NT2/D1 (cell line): ENCODE measurements around the gene AK3.

ENCODE experiments used
- DNase-seq: peaks from one replicate; pipeline ENCODE4 v3.0.0-alpha.2; 2011; ENCODE audit warnings: low read depth, low spot score
- H3K27me3 ChIP-seq: 2 replicates; pipeline ENCODE4 v1.6.0; 2011; ENCODE audit warnings: mild to moderate bottlenecking; ENCODE audit not compliant: insufficient read length, insufficient read depth
- H3K36me3 ChIP-seq: 2 replicates; pipeline ENCODE4 v1.6.1; 2011; ENCODE audit warnings: mild to moderate bottlenecking, low read length, mixed read lengths; ENCODE audit not compliant: insufficient read depth, insufficient read length
- H3K4me1 ChIP-seq: 2 replicates; pipeline ENCODE4 v1.5.1; 2011; ENCODE audit not compliant: insufficient read depth, insufficient read length
- H3K4me3 ChIP-seq: 2 replicates; pipeline ENCODE4 v1.5.1; 2011; ENCODE audit warnings: low read depth; ENCODE audit not compliant: insufficient read length
- H3K9ac ChIP-seq: 2 replicates; pipeline ENCODE4 v1.6.0; 2011; ENCODE audit warnings: low read depth; ENCODE audit not compliant: insufficient read length
- H3K9me3 ChIP-seq: 2 replicates; pipeline ENCODE4 v1.5.1; 2011; ENCODE audit warnings: mild to moderate bottlenecking, low read length; ENCODE audit not compliant: insufficient read depth
- SUZ12 ChIP-seq: IDR thresholded peaks from 2 replicates; pipeline ENCODE4 v1.6.1; 2011; ENCODE audit not compliant: insufficient read length, insufficient read depth; ENCODE audit errors: extremely low read depth
- YY1 ChIP-seq: IDR thresholded peaks from 2 replicates; pipeline ENCODE4 v1.6.1; 2011; ENCODE audit not compliant: insufficient read length, insufficient read depth
- ZNF274 ChIP-seq: IDR thresholded peaks from 2 replicates; pipeline ENCODE4 v1.6.1; 2011; ENCODE audit warnings: mild to moderate bottlenecking, low read depth, low read length

The AK3 gene

DNA sequence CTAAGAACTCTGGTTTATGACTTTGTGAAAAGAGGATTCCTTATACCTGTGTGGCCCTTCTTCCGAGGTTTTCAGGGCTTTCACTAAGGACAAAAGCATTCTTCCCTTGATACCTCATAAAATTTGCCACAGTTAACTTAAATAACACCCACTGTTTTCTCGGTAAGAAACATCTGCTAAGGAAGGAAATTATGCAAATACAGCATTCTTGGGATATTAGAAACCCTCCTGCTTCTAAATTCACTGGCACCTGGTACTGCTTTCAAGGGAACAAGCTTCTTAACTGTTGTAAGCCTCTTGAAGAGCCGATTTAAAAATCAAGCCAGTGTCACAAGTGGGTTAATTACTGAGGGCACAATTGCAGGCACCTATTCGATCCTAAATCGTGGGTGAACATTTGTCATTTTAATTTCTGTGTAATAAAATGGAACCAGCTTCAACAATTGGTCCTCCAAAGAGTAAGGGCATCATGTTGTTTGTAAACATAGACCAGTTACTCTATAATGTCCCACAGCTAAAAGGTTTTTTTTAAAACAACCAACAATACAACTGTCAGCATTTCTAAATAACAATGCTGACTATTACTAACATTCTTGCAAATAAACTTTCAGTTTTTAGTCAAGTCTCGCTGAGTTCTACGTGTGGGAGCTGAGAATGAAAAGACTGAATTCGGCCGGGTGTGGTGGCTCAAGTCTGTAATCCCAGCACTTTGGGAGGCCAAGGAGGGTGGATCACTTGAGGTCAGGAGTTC, 26.6 kb downstream of the AK3 start:
- TF ChIP-seq YY1 (no peak), SUZ12 (no peak), ZNF274 (no peak)
- Histone ChIP-seq H3K4me1 (no peaks in the 10 kb centered on the region), H3K4me3 (no peak overlapping the region), H3K36me3 (peaks cover 61% of the 10 kb centered on the region), H3K27me3 (no peaks in the 10 kb centered on the region), H3K9me3 (peaks cover 6% of the 10 kb centered on the region; the same call in 1 of the 2 replicates), H3K9ac (no peak overlapping the region)
- DNase-seq, result no peak

DNA sequence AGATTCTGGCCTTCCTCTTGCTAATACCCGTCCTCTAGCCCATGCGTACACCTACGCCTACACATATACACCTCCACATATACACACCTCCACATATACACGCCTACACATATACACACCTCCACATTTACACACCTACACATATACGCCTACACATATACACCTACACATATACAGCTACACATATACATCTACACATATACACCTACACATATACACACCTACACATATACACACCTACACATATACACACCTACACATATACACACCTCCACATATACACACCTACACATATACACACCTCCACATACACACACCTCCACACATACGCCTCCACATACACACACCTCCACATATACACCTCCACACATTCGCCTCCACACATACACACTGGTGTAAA, 27.2 kb downstream of the AK3 start:
- Histone ChIP-seq H3K9ac (no peak overlapping the region), H3K4me3 (no peak overlapping the region), H3K4me1 (no peaks in the 10 kb centered on the region), H3K9me3 (peaks cover 6% of the 10 kb centered on the region; the same call in 1 of the 2 replicates), H3K36me3 (peaks cover 63% of the 10 kb centered on the region), H3K27me3 (no peaks in the 10 kb centered on the region)
- DNase-seq, result no peak
- no peak for TF ChIP-seq YY1
- TF ChIP-seq SUZ12, result no peak
- TF ChIP-seq ZNF274, result no peak

DNA sequence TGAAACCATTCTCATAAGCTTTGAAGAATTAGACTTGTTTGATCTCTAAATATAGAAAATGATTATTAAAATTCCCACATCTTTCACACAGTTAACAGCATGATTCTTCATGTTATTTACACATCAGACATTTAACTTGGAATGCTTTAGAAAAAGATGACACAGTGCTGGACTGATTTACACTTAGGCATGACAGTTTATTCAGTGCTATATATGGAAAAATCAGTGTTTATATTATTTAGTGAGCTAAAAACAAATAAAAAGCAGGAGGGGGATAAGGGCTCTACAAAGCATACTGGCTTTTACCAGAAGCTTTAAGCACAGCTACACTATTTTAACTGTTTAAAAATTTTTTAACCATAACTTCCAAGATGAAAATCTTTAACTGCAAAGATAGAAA, 31.6 kb downstream of the AK3 start:
- no peak overlapping the region for H3K4me3 ChIP-seq
- H3K4me1 ChIP-seq, result no peaks in the 10 kb centered on the region
- H3K36me3 ChIP-seq, result peaks cover 54% of the 10 kb centered on the region
- TF ChIP-seq ZNF274 (no peak), SUZ12 (no peak), YY1 (no peak)
- no peaks in the 10 kb centered on the region for H3K27me3 ChIP-seq
- H3K9ac ChIP-seq, result no peak overlapping the region
- H3K9me3 ChIP-seq, result peaks cover 6% of the 10 kb centered on the region; the same call in 1 of the 2 replicates
- no peak for DNase-seq

DNA sequence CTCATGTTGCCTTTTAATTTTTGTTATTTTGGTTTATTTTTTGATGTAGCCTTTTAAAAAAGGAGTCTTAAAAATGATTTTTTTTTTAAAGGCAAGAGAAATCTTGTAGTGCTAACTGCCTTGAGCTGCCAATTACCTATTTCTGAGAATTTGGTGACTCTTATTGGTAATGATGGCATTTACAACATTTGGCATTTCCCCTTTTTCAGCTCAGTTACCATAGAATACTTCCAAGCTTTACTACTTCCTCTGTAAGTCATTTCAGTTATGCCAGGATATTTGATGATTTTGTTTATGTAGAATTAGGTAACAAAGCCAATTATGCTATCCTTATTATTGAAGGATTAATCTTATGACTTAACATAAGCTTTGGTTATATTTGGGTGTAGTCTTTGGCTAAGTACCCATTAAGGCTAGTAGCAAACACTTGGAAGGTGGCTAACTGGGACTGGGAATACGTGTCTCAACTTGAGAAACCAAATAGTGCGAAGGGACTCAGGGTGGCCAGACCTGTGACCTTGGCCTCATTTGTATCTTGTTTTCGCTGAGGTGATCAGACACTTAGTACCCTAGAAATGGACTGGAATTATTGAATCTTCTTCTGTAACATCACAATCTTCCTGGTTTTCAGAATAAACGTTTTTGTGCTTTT, 33.9 kb downstream of the AK3 start:
- H3K36me3 ChIP-seq, result peaks cover 63% of the 10 kb centered on the region
- H3K4me1 ChIP-seq, result no peaks in the 10 kb centered on the region
- TF ChIP-seq SUZ12 (no peak), YY1 (no peak), ZNF274 (no peak)
- no peak overlapping the region for H3K9ac ChIP-seq
- DNase-seq, result no peak
- H3K4me3 ChIP-seq, result no peak overlapping the region
- no peaks in the 10 kb centered on the region for H3K9me3 ChIP-seq
- H3K27me3 ChIP-seq, result no peaks in the 10 kb centered on the region

DNA sequence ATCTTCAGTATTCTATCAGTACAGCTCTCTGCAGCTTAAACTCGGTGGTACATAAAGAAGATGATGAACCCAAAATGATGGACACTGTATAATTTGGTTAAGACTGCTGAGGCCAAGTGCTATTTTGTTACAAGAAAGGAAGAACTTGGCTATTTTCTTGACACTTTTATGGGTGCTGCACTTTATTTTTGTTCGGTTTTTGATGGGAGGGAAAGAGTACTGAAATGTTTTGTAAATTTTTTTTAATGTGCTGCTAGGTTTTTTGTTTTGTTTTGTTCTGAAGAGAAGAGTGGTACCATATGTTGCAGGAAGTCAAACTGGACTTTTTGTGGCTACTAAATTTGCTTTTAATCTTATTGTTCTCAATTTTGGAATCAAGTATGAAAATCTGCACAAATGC, 35.0 kb downstream of the AK3 start:
- no peak for DNase-seq
- TF ChIP-seq SUZ12 (no peak), ZNF274 (no peak), YY1 (no peak)
- H3K4me1 ChIP-seq, result no peaks in the 10 kb centered on the region
- H3K36me3 ChIP-seq, result peaks cover 66% of the 10 kb centered on the region
- no peak overlapping the region for H3K4me3 ChIP-seq
- no peaks in the 10 kb centered on the region for H3K27me3 ChIP-seq
- no peaks in the 10 kb centered on the region for H3K9me3 ChIP-seq
- no peak overlapping the region for H3K9ac ChIP-seq

DNA sequence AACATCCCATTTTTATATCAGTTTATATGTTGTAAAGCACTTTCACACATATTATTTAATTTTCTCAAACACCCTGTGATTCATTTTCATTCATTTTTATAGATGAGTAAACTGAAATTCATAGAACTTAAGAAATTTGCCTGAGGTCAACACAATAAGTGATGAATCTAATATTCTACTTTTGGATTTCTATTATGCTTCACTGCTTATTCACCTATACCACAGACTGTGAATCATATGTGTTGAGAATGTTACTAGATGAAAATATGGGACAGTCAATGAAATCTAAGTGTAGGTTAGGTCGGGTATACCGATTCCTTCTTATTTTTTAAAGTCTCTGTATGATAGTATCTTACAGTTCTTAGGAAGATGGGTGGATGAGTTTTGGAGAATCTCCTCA, 36.9 kb downstream of the AK3 start:
- peaks cover 74% of the 10 kb centered on the region for H3K36me3 ChIP-seq
- H3K4me1 ChIP-seq, result no peaks in the 10 kb centered on the region
- no peak overlapping the region for H3K4me3 ChIP-seq
- H3K27me3 ChIP-seq, result no peaks in the 10 kb centered on the region
- no peak for DNase-seq
- no peak for TF ChIP-seq ZNF274
- no peak for TF ChIP-seq YY1
- TF ChIP-seq SUZ12, result no peak
- no peak overlapping the region for H3K9ac ChIP-seq
- no peaks in the 10 kb centered on the region for H3K9me3 ChIP-seq

DNA sequence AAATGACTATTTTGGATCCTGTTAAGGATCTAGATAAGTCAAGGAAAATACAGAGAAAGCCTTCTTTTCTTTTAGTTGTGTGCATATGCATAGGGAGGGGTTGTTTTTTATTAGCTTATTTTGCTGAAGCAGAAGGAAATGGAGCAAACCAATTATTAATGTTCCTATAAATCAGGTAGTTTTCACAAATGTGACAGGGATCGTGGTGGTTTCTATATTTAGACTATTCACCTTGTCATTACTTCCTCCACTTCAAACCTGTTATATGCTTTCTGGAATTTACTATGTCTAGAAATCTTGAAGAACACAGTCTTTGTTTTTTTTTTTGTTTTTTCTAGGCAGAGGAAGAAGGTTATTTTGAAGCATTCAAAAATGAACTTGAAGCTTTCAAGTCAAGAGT, 39.5 kb downstream of the AK3 start:
- DNase-seq, result no peak
- Histone ChIP-seq H3K4me3 (no peak overlapping the region), H3K27me3 (no peaks in the 10 kb centered on the region), H3K9me3 (no peaks in the 10 kb centered on the region), H3K4me1 (no peaks in the 10 kb centered on the region), H3K36me3 (peaks cover 73% of the 10 kb centered on the region), H3K9ac (no peak overlapping the region)
- TF ChIP-seq YY1, result no peak
- TF ChIP-seq ZNF274, result no peak
- TF ChIP-seq SUZ12, result no peak
